ENCODE results near the gene GBX2. TPM values are rescaled to one million over a fixed set of nuclear protein-coding genes. Genes with fewer than 3 reads are reported as not detected.

GBX2 gene
- polyA plus RNA-seq, 2 donors, result not detected

- no peak overlapping the region for H3K27ac ChIP-seq (ENCODE audit: low read depth in 2 of 2, low read length in 1 of 2)
- peaks cover 21 to 68% of the 10 kb centered on the region in 2 donors for H3K27me3 ChIP-seq (ENCODE audit: control insufficient read depth in 1 of 2, insufficient read depth in 2 of 2, low read length in 2 of 2)
- no peaks in the 10 kb centered on the region for H3K36me3 ChIP-seq (ENCODE audit: control insufficient read depth in 2 of 2, insufficient read depth in 2 of 2, low read length in 1 of 2)
- H3K4me3 ChIP-seq (ENCODE audit: low read depth in 1 of 2, low read length in 2 of 2), result peak overlapping the region in 1 of 2 donors; percentile 29
- peaks cover 27 to 30% of the 10 kb centered on the region in 2 donors for H3K4me1 ChIP-seq (ENCODE audit: control insufficient read depth in 2 of 2, insufficient read depth in 2 of 2, low read length in 1 of 2)
- WGBS, 2 donors, result 16% methylated on average over 21 of the region's 21 CpGs
- peaks cover 5 to 15% of the 10 kb centered on the region in 2 donors for H3K9me3 ChIP-seq (ENCODE audit: control insufficient read depth in 2 of 2, insufficient read depth in 1 of 2, low read depth in 1 of 2, low read length in 1 of 2)
Observed at GRCh38 chr2:236170590-236171165, 2.5 kb upstream of the GBX2 start.

- Histone ChIP-seq H3K4me1 (ENCODE audit: control insufficient read depth in 2 of 2, insufficient read depth in 2 of 2, low read length in 1 of 2) (peaks cover 27 to 30% of the 10 kb centered on the region in 2 donors), H3K4me3 (ENCODE audit: low read depth in 1 of 2, low read length in 2 of 2) (no peak overlapping the region), H3K27ac (ENCODE audit: low read depth in 2 of 2, low read length in 1 of 2) (no peak overlapping the region), H3K36me3 (ENCODE audit: control insufficient read depth in 2 of 2, insufficient read depth in 2 of 2, low read length in 1 of 2) (no peaks in the 10 kb centered on the region), H3K9me3 (ENCODE audit: control insufficient read depth in 2 of 2, insufficient read depth in 1 of 2, low read depth in 1 of 2, low read length in 1 of 2) (peaks cover 5 to 15% of the 10 kb centered on the region in 2 donors), H3K27me3 (ENCODE audit: control insufficient read depth in 1 of 2, insufficient read depth in 2 of 2, low read length in 2 of 2) (peaks cover 23 to 72% of the 10 kb centered on the region in 2 donors)
- WGBS, 2 donors, result 10% methylated on average over 35 to 38 of the region's 38 CpGs
Observed at GRCh38 chr2:236169741-236170589, 1.8 kb upstream of the GBX2 start.

GRCh38 chr2:236169151-236169721 is 1.1 kb upstream of the GBX2 start:
- peaks cover 23 to 79% of the 10 kb centered on the region in 2 donors for H3K27me3 ChIP-seq (ENCODE audit: control insufficient read depth in 1 of 2, insufficient read depth in 2 of 2, low read length in 2 of 2)
- H3K9me3 ChIP-seq (ENCODE audit: control insufficient read depth in 2 of 2, insufficient read depth in 1 of 2, low read depth in 1 of 2, low read length in 1 of 2), result peaks cover 5 to 15% of the 10 kb centered on the region in 2 donors
- H3K36me3 ChIP-seq (ENCODE audit: control insufficient read depth in 2 of 2, insufficient read depth in 2 of 2, low read length in 1 of 2), result no peaks in the 10 kb centered on the region
- no peak overlapping the region for H3K27ac ChIP-seq (ENCODE audit: low read depth in 2 of 2, low read length in 1 of 2)
- 11 to 13% methylated on average over 36 of the region's 36 CpGs for WGBS, 2 donors
- no peak overlapping the region for H3K4me3 ChIP-seq (ENCODE audit: low read depth in 1 of 2, low read length in 2 of 2)
- peaks cover 29 to 34% of the 10 kb centered on the region in 2 donors for H3K4me1 ChIP-seq (ENCODE audit: control insufficient read depth in 2 of 2, insufficient read depth in 2 of 2, low read length in 1 of 2)

- Histone ChIP-seq H3K9me3 (ENCODE audit: control insufficient read depth in 2 of 2, insufficient read depth in 1 of 2, low read depth in 1 of 2, low read length in 1 of 2) (peaks cover 5 to 7% of the 10 kb centered on the region in 2 donors), H3K36me3 (ENCODE audit: control insufficient read depth in 2 of 2, insufficient read depth in 2 of 2, low read length in 1 of 2) (no peaks in the 10 kb centered on the region), H3K4me3 (ENCODE audit: low read depth in 1 of 2, low read length in 2 of 2) (peak overlapping the region; percentile 25 to 47), H3K4me1 (ENCODE audit: control insufficient read depth in 2 of 2, insufficient read depth in 2 of 2, low read length in 1 of 2) (peaks cover 30 to 39% of the 10 kb centered on the region in 2 donors), H3K27ac (ENCODE audit: low read depth in 2 of 2, low read length in 1 of 2) (no peak overlapping the region), H3K27me3 (ENCODE audit: control insufficient read depth in 1 of 2, insufficient read depth in 2 of 2, low read length in 2 of 2) (peaks cover 26 to 68% of the 10 kb centered on the region in 2 donors)
- 3% methylated on average over 87 to 112 of the region's 112 CpGs for WGBS, 2 donors
Observed at GRCh38 chr2:236167297-236168109, 683 bp downstream of the GBX2 start.

- H3K27ac ChIP-seq (ENCODE audit: low read depth in 2 of 2, low read length in 1 of 2), result no peak overlapping the region
- H3K27me3 ChIP-seq (ENCODE audit: control insufficient read depth in 1 of 2, insufficient read depth in 2 of 2, low read length in 2 of 2), result peaks cover 26 to 68% of the 10 kb centered on the region in 2 donors
- peak overlapping the region in 1 of 2 donors; percentile 47 for H3K4me3 ChIP-seq (ENCODE audit: low read depth in 1 of 2, low read length in 2 of 2)
- H3K36me3 ChIP-seq (ENCODE audit: control insufficient read depth in 2 of 2, insufficient read depth in 2 of 2, low read length in 1 of 2), result no peaks in the 10 kb centered on the region
- WGBS, 2 donors, result 4% methylated on average over 29 of the region's 29 CpGs
- peaks cover 30 to 39% of the 10 kb centered on the region in 2 donors for H3K4me1 ChIP-seq (ENCODE audit: control insufficient read depth in 2 of 2, insufficient read depth in 2 of 2, low read length in 1 of 2)
- peaks cover 5 to 7% of the 10 kb centered on the region in 2 donors for H3K9me3 ChIP-seq (ENCODE audit: control insufficient read depth in 2 of 2, insufficient read depth in 1 of 2, low read depth in 1 of 2, low read length in 1 of 2)
Observed at GRCh38 chr2:236166796-236167296, 1.3 kb downstream of the GBX2 start.

- Histone ChIP-seq H3K27me3 (ENCODE audit: control insufficient read depth in 1 of 2, insufficient read depth in 2 of 2, low read length in 2 of 2) (peaks cover 26 to 67% of the 10 kb centered on the region in 2 donors), H3K4me1 (ENCODE audit: control insufficient read depth in 2 of 2, insufficient read depth in 2 of 2, low read length in 1 of 2) (peaks cover 30 to 42% of the 10 kb centered on the region in 2 donors), H3K36me3 (ENCODE audit: control insufficient read depth in 2 of 2, insufficient read depth in 2 of 2, low read length in 1 of 2) (no peaks in the 10 kb centered on the region), H3K27ac (ENCODE audit: low read depth in 2 of 2, low read length in 1 of 2) (no peak overlapping the region), H3K4me3 (ENCODE audit: low read depth in 1 of 2, low read length in 2 of 2) (peak overlapping the region in 1 of 2 donors; percentile 47), H3K9me3 (ENCODE audit: control insufficient read depth in 2 of 2, insufficient read depth in 1 of 2, low read depth in 1 of 2, low read length in 1 of 2) (peaks cover 5 to 7% of the 10 kb centered on the region in 2 donors)
- 6 to 7% methylated on average over 58 of the region's 58 CpGs for WGBS, 2 donors
Observed at GRCh38 chr2:236165842-236166795, 2.1 kb downstream of the GBX2 start.

- Histone ChIP-seq H3K4me1 (ENCODE audit: control insufficient read depth in 2 of 2, insufficient read depth in 2 of 2, low read length in 1 of 2) (peaks cover 30 to 42% of the 10 kb centered on the region in 2 donors), H3K4me3 (ENCODE audit: low read depth in 1 of 2, low read length in 2 of 2) (no peak overlapping the region)
- 24 to 26% methylated on average over 18 of the region's 18 CpGs for WGBS, 2 donors
Observed at GRCh38 chr2:236164925-236165841, 3.0 kb downstream of the GBX2 start.

More at GRCh38 chr2:236164925-236165841, 3.0 kb downstream of the GBX2 start:
- Histone ChIP-seq H3K27ac (ENCODE audit: low read depth in 2 of 2, low read length in 1 of 2) (no peak overlapping the region), H3K36me3 (ENCODE audit: control insufficient read depth in 2 of 2, insufficient read depth in 2 of 2, low read length in 1 of 2) (no peaks in the 10 kb centered on the region), H3K9me3 (ENCODE audit: control insufficient read depth in 2 of 2, insufficient read depth in 1 of 2, low read depth in 1 of 2, low read length in 1 of 2) (peaks cover 5 to 7% of the 10 kb centered on the region in 2 donors), H3K27me3 (ENCODE audit: control insufficient read depth in 1 of 2, insufficient read depth in 2 of 2, low read length in 2 of 2) (peaks cover 19 to 63% of the 10 kb centered on the region in 2 donors)
